DMS 273 (cell line): Measurements from ENCODE around the gene ATP8A2.
A peak's percentile ranks its signal among the peaks of the same experiment; 100 is the strongest.

Experiments used
- DNase-seq: peaks from one replicate; lab custom pipeline; 2025; ENCODE audit not compliant: unreplicated experiment; lab: John Stamatoyannopoulos, UW

ATP8A2 gene

GRCh38 chr13:25725104-25725503 is 353.3 kb downstream of the ATP8A2 start:
- DNase-seq = no peak

- DNase-seq = no peak
These were observed 355.5 kb downstream of the ATP8A2 start for GRCh38 chr13:25727250-25727649.

- no peak for DNase-seq
These were observed 356.0 kb downstream of the ATP8A2 start for GRCh38 chr13:25727810-25728209.

- no peak for DNase-seq
These were observed 357.4 kb downstream of the ATP8A2 start for GRCh38 chr13:25729201-25729600.

- no peak for DNase-seq
These were observed 359.3 kb downstream of the ATP8A2 start for GRCh38 chr13:25731037-25731436.

GRCh38 chr13:25731536-25731935 is 359.8 kb downstream of the ATP8A2 start:
- DNase-seq = no peak

GRCh38 chr13:25732111-25732865 is 360.5 kb downstream of the ATP8A2 start:
- DNase-seq = no peak

- no peak for DNase-seq
These were observed 361.3 kb downstream of the ATP8A2 start for GRCh38 chr13:25733001-25733491.

- peak; percentile 7 for DNase-seq
These were observed 362.1 kb downstream of the ATP8A2 start for GRCh38 chr13:25733696-25734435.

GRCh38 chr13:25738342-25739196 is 366.8 kb downstream of the ATP8A2 start:
- DNase-seq = peak; percentile 62

GRCh38 chr13:25739376-25739775 is 367.6 kb downstream of the ATP8A2 start:
- DNase-seq = no peak

- DNase-seq = no peak
These were observed 370.0 kb downstream of the ATP8A2 start for GRCh38 chr13:25741796-25742195.

- no peak for DNase-seq
These were observed 370.4 kb downstream of the ATP8A2 start for GRCh38 chr13:25742220-25742619.

GRCh38 chr13:25743421-25743820 is 371.6 kb downstream of the ATP8A2 start:
- DNase-seq = no peak

GRCh38 chr13:25744178-25744577 is 372.4 kb downstream of the ATP8A2 start:
- DNase-seq = peak; percentile 41

GRCh38 chr13:25746131-25746530 is 374.4 kb downstream of the ATP8A2 start:
- no peak for DNase-seq

GRCh38 chr13:25752957-25753551 is 381.3 kb downstream of the ATP8A2 start:
- DNase-seq = no peak

- no peak for DNase-seq
These were observed 382.2 kb downstream of the ATP8A2 start for GRCh38 chr13:25753976-25754375.

GRCh38 chr13:25756251-25756650 is 384.5 kb downstream of the ATP8A2 start:
- no peak for DNase-seq

- no peak for DNase-seq
These were observed 385.1 kb downstream of the ATP8A2 start for GRCh38 chr13:25756912-25757311.

- DNase-seq = no peak
These were observed 389.3 kb downstream of the ATP8A2 start for GRCh38 chr13:25761041-25761440.
